CD4-positive, alpha-beta T cell treated with Interleukin-10 for 1 hour (primary cell): Measurements from ENCODE around the gene LRRIQ1.

Experiments used
- DNase-seq: peaks from one replicate; pipeline ENCODE4 v3.0.0-alpha.2; 2020

LRRIQ1 gene

GRCh38 chr12:85281636-85282312 lies 245.6 kb downstream of the LRRIQ1 start:
- no peak for DNase-seq

- DNase-seq, result no peak
Measured at GRCh38 chr12:85283560-85283959, 247.4 kb downstream of the LRRIQ1 start.
